K562 (cell line): ENCODE measurements around the gene RPS15A. TPM values are rescaled to one million over a fixed set of nuclear protein-coding genes. Genes with fewer than 3 reads are reported as not detected.

ENCODE experiments used
- CBX2 ChIP-seq: fragments of 200-600 bp; sonication (generic); IDR thresholded peaks from one replicate; pipeline ENCODE4 v1.6.1; 2012; ENCODE audit warnings: mild to moderate bottlenecking, low read length, inconsistent platforms; ENCODE audit not compliant: insufficient read depth, poor library complexity, severe bottlenecking
- HDAC3 ChIP-seq: fragments of 450-650 bp; IDR thresholded peaks from 2 replicates; pipeline ENCODE4 v1.6.1; 2018; ENCODE audit warnings: borderline replicate concordance, mild to moderate bottlenecking, moderate library complexity; ENCODE audit not compliant: partially characterized antibody
- HLTF ChIP-seq: fragments of 450-650 bp; IDR thresholded peaks from 2 replicates; pipeline ENCODE4 v1.6.1; 2016
- RNF219 ChIP-seq: fragments of 250-450 bp; sonication (Bioruptor Pico); IDR thresholded peaks from 2 replicates; pipeline ENCODE4 v1.5.0; 2022; ENCODE audit warnings: mild to moderate bottlenecking
- SRSF9 ChIP-seq: fragments of 200-400 bp; formaldehyde crosslinking; IDR thresholded peaks from 2 replicates; pipeline ENCODE4 v1.6.1; 2017; ENCODE audit warnings: low read depth, low read length, borderline replicate concordance
- TEAD2 ChIP-seq: fragments of 450-650 bp; IDR thresholded peaks from 2 replicates; pipeline ENCODE4 v1.6.1; 2016; ENCODE audit warnings: missing genetic modification characterization, control low read depth, missing compliant biosample characterization
- THAP12 ChIP-seq: fragments of 250-450 bp; sonication (Bioruptor Pico); IDR thresholded peaks from 2 replicates; pipeline ENCODE4 v1.9.0; 2021; ENCODE audit warnings: mild to moderate bottlenecking, inconsistent platforms
- polyA plus RNA-seq, 8 experiments: library from polyadenylated mRNA; depleted of rRNA in 4 of 8; stranded (reverse) in 5 of 8; unstranded in 3 of 8; fragments of >200 nt; fragmentation: Nextera tagmentation in 2 of 8; fragmentation: Illumina TruSeq in 1 of 8; extraction: Ambion mirVana in 2 of 8; extraction: Trizol in 1 of 8; gene quantifications; 2 replicates each; pipeline versions ENCODE4 v1.2.1 to v1.2.3, GENCODE V29; 2011 to 2014; ENCODE audit warnings: inconsistent platforms in 1 of 8, missing spikeins in 1 of 8
- total RNA-seq, 7 experiments: library from RNA; depleted of rRNA in 6 of 7; stranded (reverse); fragments of >200 nt in 6 of 7; fragmentation: Illumina TruSeq in 2 of 7; extraction: Trizol in 2 of 7; gene quantifications; 2 replicates each; pipeline versions ENCODE4 v1.2.1 to v1.2.3, GENCODE V29; 2011 to 2021; ENCODE audit warnings: low replicate concordance in 1 of 7
- TF ChIP-seq, protein P1 (sequence below): fragments of 250-450 bp; sonication (Bioruptor Pico); IDR thresholded peaks from 2 replicates; pipeline ENCODE4 v1.5.0; 2021; ENCODE audit warnings: mild to moderate bottlenecking, borderline replicate concordance
- TF ChIP-seq, protein P2 (sequence below): fragments of 450-650 bp; IDR thresholded peaks from 2 replicates; pipeline ENCODE4 v1.6.1; 2016; ENCODE audit warnings: antibody characterized with exemption
- TF ChIP-seq, protein P3 (sequence below), 2 experiments: fragments of 250-450 bp in 1 of 2; fragments of 450-650 bp in 1 of 2; sonication (Bioruptor Pico) in 1 of 2; IDR thresholded peaks; 2 replicates each; pipeline versions ENCODE4 v1.6.1 to v1.8.0; 2016 to 2021; ENCODE audit warnings: mild to moderate bottlenecking in 2 of 2, moderate library complexity in 2 of 2, missing compliant biosample characterization in 1 of 2, missing genetic modification characterization in 1 of 2
- TF ChIP-seq, protein P4 (sequence below): fragments of 250-450 bp; sonication (Bioruptor Pico); IDR thresholded peaks from 2 replicates; pipeline ENCODE4 v1.5.0; 2021
- TF ChIP-seq, protein P5 (sequence below), 3 experiments: IDR thresholded peaks in 2 of 3; conservative IDR thresholded peaks in 1 of 3; 2 replicates each; pipeline ENCODE4 v1.5.1; 2011 to 2012; ENCODE audit warnings: low read length in 3 of 3, mild to moderate bottlenecking in 3 of 3, control low read depth in 2 of 3, improper control_type of control experiment in 1 of 3, inconsistent platforms in 1 of 3, low read depth in 1 of 3, mixed read lengths in 1 of 3, moderate library complexity in 1 of 3; ENCODE audit not compliant: insufficient read depth in 2 of 3

Gene RPS15A
- total and polyA plus RNA-seq, 9 of the 15 experiments (the other 6 are each of a cell fraction or from before 2014, with no cell fraction given): 1,397 to 5,474 (median 2,798) TPM

DNA sequence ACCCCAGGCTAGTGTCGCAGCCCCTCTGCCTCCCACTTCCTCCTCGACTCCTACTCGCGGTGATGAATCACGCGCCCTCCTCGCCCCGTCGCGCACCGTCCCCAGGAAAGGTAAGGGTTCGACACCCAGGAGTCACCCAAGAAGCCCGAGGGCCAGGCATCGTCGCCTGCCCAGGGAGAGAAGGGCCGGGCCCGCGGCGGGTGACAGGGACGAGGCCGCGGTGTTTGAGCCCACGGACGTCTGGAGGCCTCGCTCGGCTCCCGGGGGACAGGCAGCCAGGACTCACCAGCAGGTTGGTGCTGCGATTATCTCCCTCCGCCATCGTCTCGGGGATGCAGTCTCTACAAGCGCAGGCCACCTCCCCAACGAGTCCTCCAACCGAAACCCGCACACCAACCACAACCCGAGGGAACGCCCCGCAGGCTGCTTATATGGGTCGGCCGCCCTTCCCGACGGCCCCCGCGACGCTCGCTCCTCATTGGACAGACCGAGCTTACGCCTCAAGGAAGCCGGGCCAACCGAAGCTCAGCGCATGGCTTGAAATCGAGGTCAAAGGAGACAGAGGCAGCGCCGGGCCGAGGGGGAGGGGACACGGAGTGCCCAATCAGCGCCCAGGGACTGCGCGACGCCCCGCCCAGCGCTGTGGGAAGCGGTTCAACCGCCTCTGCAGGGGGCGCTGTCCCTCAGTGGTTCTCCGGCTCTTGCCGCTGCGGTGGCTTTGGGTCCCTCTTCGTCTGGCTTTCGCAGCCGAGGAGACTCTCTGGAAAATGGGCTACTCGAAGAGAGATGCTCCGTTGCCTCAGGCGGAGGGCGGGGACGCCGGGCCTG, 11.2 kb upstream of the RPS15A start, which contains the start of gene ARL6IP1 (continued):
- no peak for TF ChIP-seq RNF219
- TF ChIP-seq, protein P1, sequence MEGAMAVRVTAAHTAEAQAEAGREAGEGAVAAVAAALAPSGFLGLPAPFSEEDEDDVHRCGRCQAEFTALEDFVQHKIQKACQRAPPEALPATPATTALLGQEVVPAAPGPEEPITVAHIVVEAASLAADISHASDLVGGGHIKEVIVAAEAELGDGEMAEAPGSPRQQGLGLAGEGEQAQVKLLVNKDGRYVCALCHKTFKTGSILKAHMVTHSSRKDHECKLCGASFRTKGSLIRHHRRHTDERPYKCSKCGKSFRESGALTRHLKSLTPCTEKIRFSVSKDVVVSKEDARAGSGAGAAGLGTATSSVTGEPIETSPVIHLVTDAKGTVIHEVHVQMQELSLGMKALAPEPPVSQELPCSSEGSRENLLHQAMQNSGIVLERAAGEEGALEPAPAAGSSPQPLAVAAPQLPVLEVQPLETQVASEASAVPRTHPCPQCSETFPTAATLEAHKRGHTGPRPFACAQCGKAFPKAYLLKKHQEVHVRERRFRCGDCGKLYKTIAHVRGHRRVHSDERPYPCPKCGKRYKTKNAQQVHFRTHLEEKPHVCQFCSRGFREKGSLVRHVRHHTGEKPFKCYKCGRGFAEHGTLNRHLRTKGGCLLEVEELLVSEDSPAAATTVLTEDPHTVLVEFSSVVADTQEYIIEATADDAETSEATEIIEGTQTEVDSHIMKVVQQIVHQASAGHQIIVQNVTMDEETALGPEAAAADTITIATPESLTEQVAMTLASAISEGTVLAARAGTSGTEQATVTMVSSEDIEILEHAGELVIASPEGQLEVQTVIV (CRISPR knock-in tag): no peak
- no peak for TF ChIP-seq SRSF9
- TF ChIP-seq TEAD2 (tag): no peak
- TF ChIP-seq, protein P2, sequence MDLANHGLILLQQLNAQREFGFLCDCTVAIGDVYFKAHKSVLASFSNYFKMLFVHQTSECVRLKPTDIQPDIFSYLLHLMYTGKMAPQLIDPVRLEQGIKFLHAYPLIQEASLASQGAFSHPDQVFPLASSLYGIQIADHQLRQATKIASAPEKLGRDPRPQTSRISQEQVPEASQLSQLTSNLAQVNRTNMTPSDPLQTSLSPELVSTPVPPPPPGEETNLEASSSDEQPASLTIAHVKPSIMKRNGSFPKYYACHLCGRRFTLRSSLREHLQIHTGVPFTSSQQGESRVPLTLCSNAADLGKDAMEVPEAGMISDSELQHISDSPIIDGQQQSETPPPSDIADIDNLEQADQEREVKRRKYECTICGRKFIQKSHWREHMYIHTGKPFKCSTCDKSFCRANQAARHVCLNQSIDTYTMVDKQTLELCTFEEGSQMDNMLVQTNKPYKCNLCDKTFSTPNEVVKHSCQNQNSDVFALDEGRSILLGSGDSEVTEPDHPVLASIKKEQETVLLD: no peak
- peak; percentile 71; the same call in 1 of the 2 replicates for TF ChIP-seq HLTF
- no peak for TF ChIP-seq CBX2
- TF ChIP-seq THAP12 (CRISPR knock-in tag): peak; percentile 96
- TF ChIP-seq, protein P3, sequence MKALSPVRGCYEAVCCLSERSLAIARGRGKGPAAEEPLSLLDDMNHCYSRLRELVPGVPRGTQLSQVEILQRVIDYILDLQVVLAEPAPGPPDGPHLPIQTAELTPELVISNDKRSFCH (CRISPR knock-in tag; IDR thresholded peaks at IDR 0.05): no peak
- TF ChIP-seq, protein P3 (tag; IDR thresholded peaks at IDR 0.05): no peak
- TF ChIP-seq, protein P4, sequence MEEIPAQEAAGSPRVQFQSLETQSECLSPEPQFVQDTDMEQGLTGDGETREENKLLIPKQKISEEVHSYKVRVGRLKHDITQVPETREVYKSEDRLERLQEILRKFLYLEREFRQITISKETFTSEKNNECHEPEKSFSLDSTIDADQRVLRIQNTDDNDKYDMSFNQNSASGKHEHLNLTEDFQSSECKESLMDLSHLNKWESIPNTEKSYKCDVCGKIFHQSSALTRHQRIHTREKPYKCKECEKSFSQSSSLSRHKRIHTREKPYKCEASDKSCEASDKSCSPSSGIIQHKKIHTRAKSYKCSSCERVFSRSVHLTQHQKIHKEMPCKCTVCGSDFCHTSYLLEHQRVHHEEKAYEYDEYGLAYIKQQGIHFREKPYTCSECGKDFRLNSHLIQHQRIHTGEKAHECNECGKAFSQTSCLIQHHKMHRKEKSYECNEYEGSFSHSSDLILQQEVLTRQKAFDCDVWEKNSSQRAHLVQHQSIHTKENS (CRISPR knock-in tag): no peak
- TF ChIP-seq HDAC3: no peak
- TF ChIP-seq, protein P5, sequence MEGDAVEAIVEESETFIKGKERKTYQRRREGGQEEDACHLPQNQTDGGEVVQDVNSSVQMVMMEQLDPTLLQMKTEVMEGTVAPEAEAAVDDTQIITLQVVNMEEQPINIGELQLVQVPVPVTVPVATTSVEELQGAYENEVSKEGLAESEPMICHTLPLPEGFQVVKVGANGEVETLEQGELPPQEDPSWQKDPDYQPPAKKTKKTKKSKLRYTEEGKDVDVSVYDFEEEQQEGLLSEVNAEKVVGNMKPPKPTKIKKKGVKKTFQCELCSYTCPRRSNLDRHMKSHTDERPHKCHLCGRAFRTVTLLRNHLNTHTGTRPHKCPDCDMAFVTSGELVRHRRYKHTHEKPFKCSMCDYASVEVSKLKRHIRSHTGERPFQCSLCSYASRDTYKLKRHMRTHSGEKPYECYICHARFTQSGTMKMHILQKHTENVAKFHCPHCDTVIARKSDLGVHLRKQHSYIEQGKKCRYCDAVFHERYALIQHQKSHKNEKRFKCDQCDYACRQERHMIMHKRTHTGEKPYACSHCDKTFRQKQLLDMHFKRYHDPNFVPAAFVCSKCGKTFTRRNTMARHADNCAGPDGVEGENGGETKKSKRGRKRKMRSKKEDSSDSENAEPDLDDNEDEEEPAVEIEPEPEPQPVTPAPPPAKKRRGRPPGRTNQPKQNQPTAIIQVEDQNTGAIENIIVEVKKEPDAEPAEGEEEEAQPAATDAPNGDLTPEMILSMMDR (IDR thresholded peaks at IDR 0.05 in 2 of 3, conservative IDR thresholded peaks at IDR 0.05 in 1 of 3; ENCODE audit: insufficient read depth in 2 of 3, low read depth in 1 of 3, low read length in 3 of 3): peak; percentile 80 to 86 (median 85)
